ENCODE results near the gene TLK2. TPM values are rescaled to one million over a fixed set of nuclear protein-coding genes. Genes with fewer than 3 reads are reported as not detected.

The TLK2 gene
- total RNA-seq, 1 experiment from 2014 or later = 54.7 TPM

DNA sequence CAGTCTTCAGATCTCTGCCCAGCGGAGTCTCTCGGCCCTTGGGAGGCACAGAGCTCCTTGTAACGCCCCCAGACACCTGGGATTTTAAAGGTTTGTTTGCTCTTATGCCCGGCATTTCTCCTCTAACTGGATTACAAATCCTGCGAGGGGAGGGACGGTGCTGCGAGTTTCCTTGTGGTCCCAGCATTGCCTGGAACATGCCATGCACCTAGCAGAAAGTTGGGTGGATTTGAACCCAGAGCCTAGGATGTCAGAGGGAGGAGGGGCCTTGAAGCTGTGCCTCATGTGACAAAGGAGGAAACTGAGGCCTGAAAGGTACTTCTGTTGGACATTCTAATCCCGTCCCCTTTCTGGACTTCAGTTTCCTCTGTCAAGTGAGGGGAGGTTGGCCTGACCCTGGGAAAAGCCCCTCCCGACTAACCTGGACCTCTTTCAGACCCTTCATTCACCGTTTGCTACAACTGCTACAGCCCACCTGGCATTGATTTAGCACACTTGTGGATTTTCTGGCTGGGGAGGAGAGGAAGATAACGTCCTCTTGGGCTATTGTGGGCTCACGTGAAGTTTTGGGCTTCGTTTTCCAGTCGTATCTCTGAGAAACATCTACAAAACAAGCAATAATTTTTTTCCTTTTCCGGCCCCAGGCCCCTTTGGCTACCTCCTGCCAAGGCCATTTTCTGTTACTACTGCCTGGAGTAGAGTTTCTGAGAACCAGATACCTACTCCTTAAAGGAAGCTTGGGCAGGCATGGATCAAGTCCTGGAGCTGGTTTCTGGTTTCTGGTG lies 179.7 kb downstream of the TLK2 start:
- no peak overlapping the region for H3K27ac ChIP-seq (ENCODE audit: low read depth, low read length, poor library complexity, severe bottlenecking)
- no peak overlapping the region for H3K4me3 ChIP-seq (ENCODE audit: low read depth, low read length, poor library complexity, severe bottlenecking)
- intact Hi-C loops (cut with micrococcal nuclease; ENCODE audit: unreplicated experiment) = no loop called here
- BruUV-seq (replicated peaks) = no TSS peak
- no peak for DNase-seq (ENCODE audit: low spot score)
- ChIA-PET CTCF (no interaction called here), POLR2A (ENCODE audit: low non-redundant PET) (no interaction called here)
- H3K27me3 ChIP-seq (replicated peaks; ENCODE audit: insufficient read depth, low read depth, low read length, poor library complexity) = no peaks in the 10 kb centered on the region
- TF ChIP-seq EZH2 (IDR thresholded peaks at IDR 0.05; ENCODE audit: borderline replicate concordance, low read depth, low read length, poor library complexity, severe bottlenecking) = no peak
- TF ChIP-seq, protein P1, sequence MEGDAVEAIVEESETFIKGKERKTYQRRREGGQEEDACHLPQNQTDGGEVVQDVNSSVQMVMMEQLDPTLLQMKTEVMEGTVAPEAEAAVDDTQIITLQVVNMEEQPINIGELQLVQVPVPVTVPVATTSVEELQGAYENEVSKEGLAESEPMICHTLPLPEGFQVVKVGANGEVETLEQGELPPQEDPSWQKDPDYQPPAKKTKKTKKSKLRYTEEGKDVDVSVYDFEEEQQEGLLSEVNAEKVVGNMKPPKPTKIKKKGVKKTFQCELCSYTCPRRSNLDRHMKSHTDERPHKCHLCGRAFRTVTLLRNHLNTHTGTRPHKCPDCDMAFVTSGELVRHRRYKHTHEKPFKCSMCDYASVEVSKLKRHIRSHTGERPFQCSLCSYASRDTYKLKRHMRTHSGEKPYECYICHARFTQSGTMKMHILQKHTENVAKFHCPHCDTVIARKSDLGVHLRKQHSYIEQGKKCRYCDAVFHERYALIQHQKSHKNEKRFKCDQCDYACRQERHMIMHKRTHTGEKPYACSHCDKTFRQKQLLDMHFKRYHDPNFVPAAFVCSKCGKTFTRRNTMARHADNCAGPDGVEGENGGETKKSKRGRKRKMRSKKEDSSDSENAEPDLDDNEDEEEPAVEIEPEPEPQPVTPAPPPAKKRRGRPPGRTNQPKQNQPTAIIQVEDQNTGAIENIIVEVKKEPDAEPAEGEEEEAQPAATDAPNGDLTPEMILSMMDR (conservative IDR thresholded peaks at IDR 0.05; ENCODE audit: low read depth, low read length) = no peak
- H3K9me3 ChIP-seq (ENCODE audit: low read depth, low read length, poor library complexity, severe bottlenecking) = peaks cover 4% of the 10 kb centered on the region
- peaks cover 7% of the 10 kb centered on the region for H3K4me1 ChIP-seq (ENCODE audit: insufficient read depth, low read length, poor library complexity, severe bottlenecking)
- no peaks in the 10 kb centered on the region for H3K36me3 ChIP-seq (ENCODE audit: insufficient read depth, low read length, poor library complexity, severe bottlenecking)

DNA sequence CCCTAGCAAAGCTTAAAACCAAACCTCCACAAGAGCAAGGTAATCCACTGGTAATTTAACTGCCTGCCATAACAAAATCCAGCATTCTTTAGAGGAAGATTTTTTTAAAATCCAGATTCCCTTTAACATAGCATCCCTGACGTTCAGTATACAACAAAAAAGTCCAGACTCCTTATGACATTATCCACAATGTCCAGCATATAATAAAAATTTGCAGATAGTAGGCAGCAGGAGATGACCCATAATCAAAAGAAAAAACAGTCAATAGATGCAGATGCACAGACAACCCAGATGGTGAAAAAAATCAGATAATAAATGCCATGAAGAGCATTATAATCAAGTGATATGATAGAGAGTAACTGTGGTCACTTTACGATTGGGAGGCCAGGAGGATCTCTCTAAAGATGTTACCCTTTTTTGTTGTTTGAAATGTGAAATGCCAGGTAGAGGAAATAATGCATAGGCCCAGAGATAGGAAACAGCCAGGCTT lies 182.0 kb downstream of the TLK2 start:
- peaks cover 4% of the 10 kb centered on the region for H3K9me3 ChIP-seq (ENCODE audit: low read depth, low read length, poor library complexity, severe bottlenecking)
- CTCF ChIA-PET = no interaction called here
- H3K36me3 ChIP-seq (ENCODE audit: insufficient read depth, low read length, poor library complexity, severe bottlenecking) = no peaks in the 10 kb centered on the region
- POLR2A ChIA-PET (ENCODE audit: low non-redundant PET) = no interaction called here
- H3K4me1 ChIP-seq (ENCODE audit: insufficient read depth, low read length, poor library complexity, severe bottlenecking) = peaks cover 6% of the 10 kb centered on the region
- intact Hi-C loops (cut with micrococcal nuclease; ENCODE audit: unreplicated experiment) = no loop called here
- no peak overlapping the region for H3K4me3 ChIP-seq (ENCODE audit: low read depth, low read length, poor library complexity, severe bottlenecking)
- BruUV-seq (replicated peaks) = no TSS peak
- H3K27ac ChIP-seq (ENCODE audit: low read depth, low read length, poor library complexity, severe bottlenecking) = no peak overlapping the region
- no peak for TF ChIP-seq EZH2 (IDR thresholded peaks at IDR 0.05; ENCODE audit: borderline replicate concordance, low read depth, low read length, poor library complexity, severe bottlenecking)
- TF ChIP-seq, protein P1 (conservative IDR thresholded peaks at IDR 0.05; ENCODE audit: low read depth, low read length) = no peak
- no peaks in the 10 kb centered on the region for H3K27me3 ChIP-seq (replicated peaks; ENCODE audit: insufficient read depth, low read depth, low read length, poor library complexity)
- DNase-seq (ENCODE audit: low spot score) = no peak

DNA sequence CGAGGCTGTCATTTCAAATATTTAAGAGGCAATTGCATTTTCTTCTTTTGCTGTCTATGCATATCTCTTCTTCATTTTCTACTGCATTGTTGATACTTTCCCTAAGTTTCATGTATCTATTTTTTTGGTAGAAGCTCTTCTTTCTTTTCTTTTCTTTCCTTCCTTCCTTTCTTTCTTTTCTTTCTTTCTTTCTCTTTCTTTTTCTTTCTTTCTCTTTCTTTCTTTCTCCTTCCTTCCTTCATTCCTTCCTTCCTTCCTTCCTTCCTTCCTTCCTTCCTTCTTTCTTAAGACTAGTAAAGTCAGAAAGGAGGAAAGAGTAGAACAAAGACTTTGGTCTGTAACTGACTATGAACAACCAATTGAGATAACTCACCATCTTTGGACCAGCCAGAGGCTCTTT lies 182.7 kb downstream of the TLK2 start:
- POLR2A ChIA-PET (ENCODE audit: low non-redundant PET) = no interaction called here
- no TSS peak for BruUV-seq (replicated peaks)
- H3K27ac ChIP-seq (ENCODE audit: low read depth, low read length, poor library complexity, severe bottlenecking) = no peak overlapping the region
- no peaks in the 10 kb centered on the region for H3K27me3 ChIP-seq (replicated peaks; ENCODE audit: insufficient read depth, low read depth, low read length, poor library complexity)
- no peak for DNase-seq (ENCODE audit: low spot score)
- TF ChIP-seq, protein P1 (conservative IDR thresholded peaks at IDR 0.05; ENCODE audit: low read depth, low read length) = no peak
- no peak for TF ChIP-seq EZH2 (IDR thresholded peaks at IDR 0.05; ENCODE audit: borderline replicate concordance, low read depth, low read length, poor library complexity, severe bottlenecking)
- intact Hi-C loops (cut with micrococcal nuclease; ENCODE audit: unreplicated experiment) = no loop called here
- peaks cover 4% of the 10 kb centered on the region for H3K9me3 ChIP-seq (ENCODE audit: low read depth, low read length, poor library complexity, severe bottlenecking)
- H3K4me3 ChIP-seq (ENCODE audit: low read depth, low read length, poor library complexity, severe bottlenecking) = no peak overlapping the region
- CTCF ChIA-PET = no interaction called here
- H3K4me1 ChIP-seq (ENCODE audit: insufficient read depth, low read length, poor library complexity, severe bottlenecking) = peaks cover 6% of the 10 kb centered on the region
- no peaks in the 10 kb centered on the region for H3K36me3 ChIP-seq (ENCODE audit: insufficient read depth, low read length, poor library complexity, severe bottlenecking)

All from A673 (cell line).